ENCODE results near the gene TBATA.

Gene TBATA

GRCh38 chr10:70761727-70762350, 23.3 kb downstream of the TBATA start:
- no peak for DNase-seq (ENCODE audit: low read depth)

- DNase-seq (ENCODE audit: low read depth): peak; percentile 37
Measured at GRCh38 chr10:70761031-70761601, 24.1 kb downstream of the TBATA start.

- no peak for DNase-seq (ENCODE audit: low read depth)
Measured at GRCh38 chr10:70760271-70760787, 24.8 kb downstream of the TBATA start.

- DNase-seq (ENCODE audit: low read depth): no peak
Measured at GRCh38 chr10:70759781-70760180, 25.4 kb downstream of the TBATA start.

GRCh38 chr10:70758757-70759514, 26.2 kb downstream of the TBATA start:
- DNase-seq (ENCODE audit: low read depth): peak; percentile 78

- no peak for DNase-seq (ENCODE audit: low read depth)
Measured at GRCh38 chr10:70757856-70758255, 27.3 kb downstream of the TBATA start.

- peak; percentile 33 for DNase-seq (ENCODE audit: low read depth)
Measured at GRCh38 chr10:70756700-70757360, 28.3 kb downstream of the TBATA start.

- peak; percentile 58 for DNase-seq (ENCODE audit: low read depth)
Measured at GRCh38 chr10:70753841-70754621, 31.1 kb downstream of the TBATA start.

GRCh38 chr10:70753026-70753663, 32.0 kb downstream of the TBATA start:
- no peak for DNase-seq (ENCODE audit: low read depth)

GRCh38 chr10:70752571-70752970, 32.6 kb downstream of the TBATA start:
- no peak for DNase-seq (ENCODE audit: low read depth)

- no peak for DNase-seq (ENCODE audit: low read depth)
Measured at GRCh38 chr10:70751991-70752390, 33.2 kb downstream of the TBATA start.

GRCh38 chr10:70751356-70751755, 33.8 kb downstream of the TBATA start:
- DNase-seq (ENCODE audit: low read depth): no peak

- DNase-seq (ENCODE audit: low read depth): no peak
Measured at GRCh38 chr10:70750156-70750703, 34.9 kb downstream of the TBATA start.

GRCh38 chr10:70749756-70750155, 35.4 kb downstream of the TBATA start:
- DNase-seq (ENCODE audit: low read depth): no peak

- no peak for DNase-seq (ENCODE audit: low read depth)
Measured at GRCh38 chr10:70748801-70749573, 36.2 kb downstream of the TBATA start.

GRCh38 chr10:70748305-70748704, 36.9 kb downstream of the TBATA start:
- DNase-seq (ENCODE audit: low read depth): no peak

GRCh38 chr10:70747192-70747965, 37.8 kb downstream of the TBATA start:
- DNase-seq (ENCODE audit: low read depth): no peak

- DNase-seq (ENCODE audit: low read depth): no peak
Measured at GRCh38 chr10:70745555-70745954, 39.6 kb downstream of the TBATA start.

GRCh38 chr10:70744617-70745143, 40.5 kb downstream of the TBATA start:
- DNase-seq (ENCODE audit: low read depth): no peak
